Activated T-helper 17 cell treated with anti-CD3 and anti-CD28 coated beads, Interleukin-2, amount 50 U/mL, for 72 hours (primary cell): ENCODE measurements around the gene DGCR6L. TPM values are rescaled to one million over a fixed set of nuclear protein-coding genes. Genes with fewer than 3 reads are reported as not detected.
"Not testable (repeated sequence)": the region's sequence is repeated elsewhere in the genome, so short reads cannot be mapped to it uniquely, and the experiment has no call there.

ENCODE experiments used
- ATAC-seq: fragments of 150-1000 bp; cut with Tn5 transposase; replicated peaks from 2 replicates; pipeline ENCODE4 v1.10.0; 2021; ENCODE audit warnings: mild to moderate bottlenecking, moderate library complexity
- H3K27ac Mint-ChIP-seq: one replicate; pipeline ENCODE4 v1.8.0; 2022; ENCODE audit warnings: mixed read lengths
- H3K27me3 Mint-ChIP-seq: one replicate; pipeline ENCODE4 v1.8.0; 2022; ENCODE audit warnings: mixed read lengths
- H3K36me3 Mint-ChIP-seq: one replicate; pipeline ENCODE4 v1.8.0; 2022; ENCODE audit warnings: low read depth, mild to moderate bottlenecking, mixed read lengths
- H3K4me1 Mint-ChIP-seq: one replicate; pipeline ENCODE4 v1.8.0; 2022; ENCODE audit warnings: mixed read lengths
- H3K4me3 Mint-ChIP-seq: one replicate; pipeline ENCODE4 v1.8.0; 2022; ENCODE audit warnings: mild to moderate bottlenecking, mixed read lengths
- H3K9me3 Mint-ChIP-seq: one replicate; pipeline ENCODE4 v1.8.0; 2022; ENCODE audit warnings: mixed read lengths
- total RNA-seq, 2 donors: library from RNA; stranded (reverse); gene quantifications; one replicate each; pipeline ENCODE4 v1.2.3, GENCODE V29; 2022

DGCR6L gene
- total RNA-seq, 2 donors from 2014 or later: 20.5 to 29.2 TPM

DNA sequence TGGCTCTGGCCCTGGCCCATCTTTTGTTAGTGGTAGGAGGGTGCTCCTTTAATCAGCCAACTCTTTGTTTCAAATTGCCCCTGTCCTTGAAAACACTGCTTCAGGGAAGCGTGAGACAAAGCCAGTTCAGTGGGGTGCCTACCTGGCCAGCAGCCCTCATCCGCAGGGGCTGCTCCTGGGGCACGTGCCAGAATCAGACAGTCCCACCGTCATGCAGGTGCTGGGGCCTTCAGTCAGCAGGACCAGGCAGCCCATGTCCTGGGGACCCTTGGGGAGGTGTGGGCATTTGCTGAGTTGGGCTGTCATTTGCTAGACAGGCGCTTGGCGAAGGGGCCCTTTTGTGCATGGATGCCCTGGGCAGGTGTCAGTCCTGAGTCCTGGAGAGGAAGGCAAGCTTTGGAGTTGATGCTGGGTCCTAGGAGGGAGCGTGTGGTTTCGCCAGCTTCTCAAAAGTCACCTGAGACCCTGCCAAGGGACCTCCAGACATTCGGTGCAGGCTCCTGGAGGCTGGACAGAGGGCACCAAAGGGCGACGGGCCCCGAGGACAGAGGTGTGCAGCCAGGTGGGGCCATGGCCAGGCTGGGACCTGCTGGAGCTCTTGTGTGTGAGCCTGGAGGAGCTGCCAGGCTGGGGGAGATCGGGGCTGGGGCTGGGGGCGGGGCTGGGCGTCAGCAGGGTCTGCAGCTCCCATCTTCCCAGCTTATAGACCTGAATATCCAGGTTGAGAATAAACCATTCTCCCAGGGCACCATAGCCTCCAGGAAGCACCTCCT, 36.8 kb downstream of the DGCR6L start:
- no peaks in the 10 kb centered on the region for H3K4me1 Mint-ChIP-seq
- H3K4me3 Mint-ChIP-seq: no peak overlapping the region
- no peaks in the 10 kb centered on the region for H3K9me3 Mint-ChIP-seq
- no peak for ATAC-seq
- H3K36me3 Mint-ChIP-seq: no peaks in the 10 kb centered on the region
- H3K27ac Mint-ChIP-seq: no peak overlapping the region
- peaks cover 3% of the 10 kb centered on the region for H3K27me3 Mint-ChIP-seq

DNA sequence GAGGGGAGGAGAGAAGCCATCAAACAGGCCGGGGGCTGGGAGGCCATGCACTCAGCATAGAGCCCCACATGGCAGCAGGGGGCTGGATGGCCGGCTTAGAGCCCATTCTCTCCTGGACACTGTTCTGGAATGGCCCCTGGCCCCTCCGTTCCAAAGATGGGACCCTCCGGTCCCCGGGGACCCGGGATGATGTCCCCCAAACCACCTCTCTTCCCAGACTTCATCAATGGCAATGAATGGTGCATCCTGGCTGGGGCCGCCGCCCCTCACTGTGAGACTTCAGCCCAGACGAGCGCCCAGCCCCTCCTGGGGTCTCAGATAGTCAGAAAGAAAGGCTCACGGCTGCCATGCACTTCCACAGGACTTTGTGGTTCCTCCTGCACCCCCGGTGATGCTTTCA, 38.0 kb downstream of the DGCR6L start:
- no peak overlapping the region for H3K4me3 Mint-ChIP-seq
- no peaks in the 10 kb centered on the region for H3K4me1 Mint-ChIP-seq
- no peak overlapping the region for H3K27ac Mint-ChIP-seq
- peaks cover 3% of the 10 kb centered on the region for H3K27me3 Mint-ChIP-seq
- no peaks in the 10 kb centered on the region for H3K36me3 Mint-ChIP-seq
- no peak for ATAC-seq
- H3K9me3 Mint-ChIP-seq: no peaks in the 10 kb centered on the region

DNA sequence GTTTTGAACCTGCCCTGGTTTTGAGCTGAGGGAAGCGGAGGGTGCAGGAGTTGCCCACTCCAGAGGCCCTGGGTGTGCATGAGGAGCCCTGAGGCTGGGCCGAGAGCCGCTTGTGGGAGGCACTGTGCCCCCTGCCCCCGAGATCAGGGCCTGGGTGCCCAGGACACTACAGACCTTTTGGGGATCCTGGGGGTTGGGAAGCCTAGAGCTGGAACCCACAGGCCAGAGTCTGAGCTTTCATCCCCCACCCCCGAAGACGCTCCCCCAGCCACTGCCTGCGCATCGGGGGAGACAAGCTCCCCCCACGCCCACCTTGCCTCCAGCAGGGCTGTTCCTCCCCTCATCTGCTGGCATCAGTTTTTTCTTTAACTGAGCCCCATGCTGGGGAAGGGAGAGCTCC, 38.4 kb downstream of the DGCR6L start:
- ATAC-seq, H3K9me3 Mint-ChIP-seq, H3K4me3 Mint-ChIP-seq, H3K4me1 Mint-ChIP-seq, H3K27me3 Mint-ChIP-seq, H3K27ac Mint-ChIP-seq, H3K36me3 Mint-ChIP-seq: not testable (repeated sequence)

DNA sequence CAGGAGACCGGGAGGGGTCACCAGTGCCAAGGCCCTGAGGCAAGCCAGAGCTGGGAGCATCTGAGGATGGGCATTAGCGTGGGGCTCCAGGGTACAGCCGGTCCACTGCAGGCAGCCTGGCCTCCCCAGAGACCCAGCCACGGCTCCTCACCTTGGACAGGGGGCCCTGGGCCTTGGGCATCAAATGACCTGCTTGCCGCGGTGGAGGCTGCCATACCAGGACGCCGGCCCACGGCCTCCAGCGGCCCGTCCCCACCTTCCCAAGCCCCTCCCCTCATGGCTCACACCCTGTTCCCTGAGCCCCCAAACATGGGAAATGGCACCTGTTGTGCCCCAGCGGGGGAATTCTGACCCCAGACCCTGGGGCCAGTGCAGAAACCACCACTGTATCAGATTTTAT, 39.0 kb downstream of the DGCR6L start:
- no peak for ATAC-seq
- peaks cover 3% of the 10 kb centered on the region for H3K27me3 Mint-ChIP-seq
- no peaks in the 10 kb centered on the region for H3K9me3 Mint-ChIP-seq
- H3K4me3 Mint-ChIP-seq: no peak overlapping the region
- no peaks in the 10 kb centered on the region for H3K36me3 Mint-ChIP-seq
- no peaks in the 10 kb centered on the region for H3K4me1 Mint-ChIP-seq
- H3K27ac Mint-ChIP-seq: no peak overlapping the region

DNA sequence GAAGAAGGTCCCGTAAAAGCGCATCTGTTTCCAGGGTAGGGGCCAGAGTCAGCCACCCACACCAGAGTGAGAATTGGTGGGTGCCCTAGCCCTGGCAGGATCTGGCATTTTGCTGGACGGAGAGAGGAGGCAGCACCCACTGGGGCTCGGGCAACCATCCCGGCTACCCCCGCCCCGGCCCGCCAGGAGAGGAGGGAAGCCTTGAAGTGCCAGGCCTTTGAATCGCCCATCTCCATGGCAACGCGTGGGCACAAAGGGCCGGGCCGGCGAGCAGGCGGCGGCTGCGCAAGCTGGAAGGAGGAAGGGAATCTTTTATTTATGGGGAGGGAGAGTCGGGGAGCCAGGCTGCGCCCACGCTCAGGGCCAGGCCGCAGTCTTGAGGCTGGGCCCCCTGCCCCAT, 39.7 kb downstream of the DGCR6L start:
- not testable (repeated sequence) for H3K27ac Mint-ChIP-seq, H3K4me3 Mint-ChIP-seq, H3K27me3 Mint-ChIP-seq, H3K9me3 Mint-ChIP-seq, ATAC-seq, H3K4me1 Mint-ChIP-seq, H3K36me3 Mint-ChIP-seq

DNA sequence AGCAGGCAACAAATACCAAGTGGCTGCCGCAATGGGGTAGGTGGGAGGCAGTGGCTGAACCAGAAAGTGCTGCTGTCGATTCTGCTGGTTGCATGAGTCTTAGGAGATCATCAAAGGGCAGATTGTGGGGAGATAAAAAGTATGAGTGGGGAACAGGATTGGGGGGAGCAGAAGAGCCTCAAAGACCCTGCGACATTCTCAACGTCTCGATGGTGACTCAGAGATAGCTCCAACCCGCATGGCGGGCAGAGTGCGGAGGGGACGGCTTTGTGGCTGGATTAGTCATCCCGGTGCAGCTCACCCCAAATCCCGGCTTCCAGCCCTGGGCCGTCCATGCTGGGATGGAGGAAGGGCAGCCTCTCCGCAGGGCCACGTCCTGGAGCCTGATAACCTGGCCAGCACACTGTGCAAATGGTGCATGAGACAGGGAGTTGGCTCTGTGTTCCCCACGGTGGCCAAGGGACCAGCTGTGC, 40.2 kb downstream of the DGCR6L start:
- no peak for ATAC-seq
- no peak overlapping the region for H3K4me3 Mint-ChIP-seq

DNA sequence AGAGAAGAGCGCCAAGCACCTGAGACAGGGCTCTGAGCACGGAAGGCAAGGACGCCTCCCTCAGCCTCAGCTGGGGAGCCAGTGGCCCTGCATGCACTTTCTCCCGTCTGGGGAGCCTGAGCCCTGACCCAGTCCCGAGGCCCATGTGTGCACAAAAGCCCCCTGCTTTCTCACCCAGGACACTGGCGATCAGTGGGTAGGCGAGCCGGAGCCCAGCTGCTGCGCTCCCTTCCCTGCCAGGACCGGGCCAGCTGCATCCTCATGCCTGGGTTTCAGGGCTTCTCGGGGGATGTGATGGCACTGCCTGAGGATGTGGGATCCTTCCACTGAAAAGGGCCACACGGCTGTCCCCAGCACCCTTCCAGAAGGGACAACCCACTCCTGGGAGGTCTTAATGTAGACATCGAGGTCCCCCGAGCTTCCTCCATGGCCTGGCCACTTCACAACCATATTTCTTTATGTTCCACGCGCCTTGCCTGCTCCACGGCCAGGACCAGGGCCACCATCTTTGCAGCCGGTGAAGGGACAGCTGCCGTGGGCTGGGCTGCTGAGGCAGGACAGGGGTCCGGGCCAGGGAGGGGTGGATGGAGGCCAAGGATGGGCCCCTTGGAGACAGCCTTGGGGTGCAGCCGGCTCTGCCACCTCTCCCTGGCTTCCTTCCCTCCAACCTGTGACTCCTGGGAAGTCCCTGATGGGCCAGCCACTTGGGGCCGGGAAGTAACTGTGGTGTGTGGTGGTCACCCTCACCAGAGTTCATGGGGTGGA, 41.0 kb downstream of the DGCR6L start:
- not testable (repeated sequence) for ATAC-seq, H3K36me3 Mint-ChIP-seq

More for the DNA sequence above, 40.2 kb downstream of the DGCR6L start:
- no peaks in the 10 kb centered on the region for H3K4me1 Mint-ChIP-seq
- peaks cover 3% of the 10 kb centered on the region for H3K27me3 Mint-ChIP-seq
- H3K9me3 Mint-ChIP-seq: no peaks in the 10 kb centered on the region
- no peak overlapping the region for H3K27ac Mint-ChIP-seq
- H3K36me3 Mint-ChIP-seq: no peaks in the 10 kb centered on the region

DNA sequence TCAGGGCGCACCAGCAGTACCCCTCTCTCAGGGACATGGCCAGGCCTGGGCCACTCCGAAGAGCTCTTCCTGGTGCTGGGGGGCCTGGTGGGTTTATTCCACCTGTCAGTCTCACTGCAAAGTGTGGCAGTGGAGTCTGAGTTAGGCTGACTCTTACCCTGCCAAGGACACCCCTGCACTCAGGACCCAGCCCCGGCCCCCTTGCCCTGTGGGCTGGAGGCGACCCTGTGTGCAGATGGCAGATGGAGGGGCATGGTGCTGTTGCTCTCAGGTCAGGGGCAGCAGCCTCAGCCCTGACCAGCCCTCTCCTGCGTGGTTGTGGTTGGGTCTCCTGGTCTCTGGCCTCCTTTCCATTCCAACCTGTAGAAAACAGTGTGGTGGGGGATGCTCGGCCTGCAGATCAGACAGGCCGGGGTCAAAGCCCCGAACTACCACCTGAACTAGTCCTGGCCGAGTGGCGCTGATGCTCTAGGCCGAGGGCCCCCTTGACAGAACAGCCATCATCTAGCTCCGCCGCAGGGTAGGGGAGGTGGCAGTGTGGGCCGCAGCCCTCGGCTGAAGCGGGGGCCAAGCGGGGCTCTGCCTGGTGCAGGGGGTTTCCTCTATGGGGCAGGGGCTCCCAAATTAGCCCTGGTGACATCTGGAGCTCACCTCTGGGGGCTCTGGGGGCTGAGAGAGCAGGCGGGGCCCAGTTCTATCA, 41.8 kb downstream of the DGCR6L start:
- not testable (repeated sequence) for H3K36me3 Mint-ChIP-seq, H3K4me3 Mint-ChIP-seq, H3K9me3 Mint-ChIP-seq, H3K4me1 Mint-ChIP-seq, H3K27ac Mint-ChIP-seq, H3K27me3 Mint-ChIP-seq, ATAC-seq

More for the DNA sequence above, 41.0 kb downstream of the DGCR6L start:
- H3K9me3 Mint-ChIP-seq, H3K27me3 Mint-ChIP-seq, H3K27ac Mint-ChIP-seq, H3K4me3 Mint-ChIP-seq, H3K4me1 Mint-ChIP-seq: not testable (repeated sequence)

DNA sequence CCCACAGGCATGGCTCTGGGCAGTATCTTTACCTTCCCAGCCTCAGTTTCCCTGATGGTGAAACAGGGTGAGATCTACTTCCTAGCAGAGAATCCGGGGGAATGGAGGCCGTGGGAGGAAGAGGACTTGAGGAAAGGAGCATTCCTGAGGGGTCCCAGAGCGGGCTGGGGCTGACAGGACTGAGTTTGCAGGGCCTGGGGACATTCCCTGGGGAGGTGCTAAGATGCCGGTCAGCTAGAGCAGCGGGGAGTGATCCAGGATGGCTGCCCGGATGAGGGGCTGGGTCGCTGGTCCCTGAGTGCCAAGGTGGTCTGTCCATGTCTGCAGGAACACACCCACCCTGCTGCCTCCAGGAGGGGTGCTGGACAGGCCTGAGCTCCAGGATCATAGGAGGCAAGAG, 43.4 kb downstream of the DGCR6L start:
- peaks cover 3% of the 10 kb centered on the region for H3K27me3 Mint-ChIP-seq
- no peak for ATAC-seq
- no peaks in the 10 kb centered on the region for H3K4me1 Mint-ChIP-seq
- no peaks in the 10 kb centered on the region for H3K9me3 Mint-ChIP-seq
- no peak overlapping the region for H3K27ac Mint-ChIP-seq
- H3K36me3 Mint-ChIP-seq: no peaks in the 10 kb centered on the region
- H3K4me3 Mint-ChIP-seq: no peak overlapping the region

DNA sequence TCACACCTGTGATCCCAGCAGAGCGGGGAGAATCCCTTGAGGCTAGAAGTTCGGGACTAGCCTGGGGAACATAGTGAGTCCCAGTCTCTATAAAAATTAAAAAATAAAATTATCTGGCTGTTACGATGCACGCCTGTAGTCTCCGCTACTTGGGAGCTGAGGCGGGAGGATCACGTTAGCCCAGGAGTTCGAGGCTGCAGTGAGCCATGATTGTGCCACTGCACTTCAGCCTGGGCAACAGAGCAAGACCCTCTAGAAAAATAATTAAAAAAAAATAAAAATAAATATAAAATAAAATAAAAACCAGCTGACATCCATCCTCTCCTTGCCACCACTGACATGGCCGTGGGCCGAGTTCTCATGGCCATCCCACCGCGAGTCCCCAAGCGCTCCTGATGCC, 44.0 kb downstream of the DGCR6L start:
- Mint-ChIP-seq H3K27ac (no peak overlapping the region), H3K4me1 (no peaks in the 10 kb centered on the region), H3K9me3 (no peaks in the 10 kb centered on the region), H3K4me3 (no peak overlapping the region), H3K36me3 (no peaks in the 10 kb centered on the region), H3K27me3 (peaks cover 3% of the 10 kb centered on the region)
- no peak for ATAC-seq

DNA sequence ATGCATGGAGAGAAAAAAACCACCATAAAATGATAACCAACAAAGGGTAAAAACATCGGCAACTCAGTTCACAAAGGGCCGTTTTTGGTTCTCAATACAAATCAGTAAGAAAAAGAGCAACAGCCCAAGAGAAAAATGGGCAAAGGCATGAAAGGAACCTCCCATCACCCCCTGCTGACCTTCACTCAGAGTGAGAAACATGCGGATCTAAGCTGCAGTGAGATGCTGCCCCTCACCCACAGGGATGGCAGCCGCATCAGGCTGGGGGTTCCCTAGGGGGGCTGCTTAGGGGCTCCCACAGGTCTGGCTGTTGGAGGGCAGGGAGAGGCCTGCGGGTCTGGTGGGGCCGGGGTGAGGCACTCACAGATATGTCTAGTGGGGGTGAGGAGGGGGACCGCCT, 44.5 kb downstream of the DGCR6L start:
- not testable (repeated sequence) for ATAC-seq, H3K9me3 Mint-ChIP-seq, H3K4me3 Mint-ChIP-seq, H3K36me3 Mint-ChIP-seq, H3K4me1 Mint-ChIP-seq, H3K27me3 Mint-ChIP-seq, H3K27ac Mint-ChIP-seq

DNA sequence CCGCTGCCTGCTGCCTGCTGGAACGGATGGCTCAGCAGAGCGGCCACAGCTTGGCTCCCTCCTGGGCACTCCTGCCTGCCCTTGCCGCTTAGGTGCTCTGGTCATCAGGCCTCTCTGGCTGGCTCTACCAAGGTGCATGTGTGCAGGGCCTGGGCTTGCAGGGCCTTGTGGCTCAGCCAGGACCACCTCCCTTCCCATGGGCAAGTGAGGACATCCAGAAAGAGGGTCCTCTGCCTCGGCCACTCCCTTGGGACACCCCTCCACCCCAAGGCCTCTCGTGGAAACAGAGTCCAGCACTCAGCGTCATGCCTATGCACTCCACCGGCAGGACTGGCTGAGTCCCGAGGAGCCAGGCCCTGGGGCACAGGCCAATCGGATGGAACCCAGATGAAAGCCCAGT, 45.5 kb downstream of the DGCR6L start:
- H3K36me3 Mint-ChIP-seq, H3K27me3 Mint-ChIP-seq, H3K27ac Mint-ChIP-seq, H3K4me1 Mint-ChIP-seq, H3K9me3 Mint-ChIP-seq, ATAC-seq, H3K4me3 Mint-ChIP-seq: not testable (repeated sequence)

DNA sequence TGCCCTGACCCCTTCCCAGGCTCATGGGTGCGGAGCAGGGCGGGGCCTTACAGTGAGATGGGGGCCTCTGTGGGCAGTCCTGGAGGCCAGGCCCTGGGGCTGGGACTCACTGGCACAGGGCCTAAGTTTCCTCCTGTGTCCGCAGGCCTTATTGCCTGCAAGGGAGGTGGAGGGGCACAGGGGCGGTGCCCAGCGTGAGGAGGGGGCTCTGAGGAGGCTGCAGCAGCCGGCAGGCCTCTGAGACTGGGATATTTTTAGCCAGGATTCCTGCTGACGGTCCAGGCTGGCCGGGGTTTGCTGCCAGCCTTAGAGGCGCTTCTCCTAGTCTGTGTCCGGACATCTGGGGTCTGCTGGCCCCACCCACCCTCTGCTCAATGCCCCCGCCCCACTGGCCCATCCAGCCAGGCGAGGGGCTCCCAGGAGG, 46.1 kb downstream of the DGCR6L start:
- H3K27me3 Mint-ChIP-seq: no peaks in the 10 kb centered on the region
- no peaks in the 10 kb centered on the region for H3K4me1 Mint-ChIP-seq
- H3K4me3 Mint-ChIP-seq: no peak overlapping the region
- no peaks in the 10 kb centered on the region for H3K9me3 Mint-ChIP-seq
- H3K27ac Mint-ChIP-seq: no peak overlapping the region
- ATAC-seq: no peak
- H3K36me3 Mint-ChIP-seq: no peaks in the 10 kb centered on the region

DNA sequence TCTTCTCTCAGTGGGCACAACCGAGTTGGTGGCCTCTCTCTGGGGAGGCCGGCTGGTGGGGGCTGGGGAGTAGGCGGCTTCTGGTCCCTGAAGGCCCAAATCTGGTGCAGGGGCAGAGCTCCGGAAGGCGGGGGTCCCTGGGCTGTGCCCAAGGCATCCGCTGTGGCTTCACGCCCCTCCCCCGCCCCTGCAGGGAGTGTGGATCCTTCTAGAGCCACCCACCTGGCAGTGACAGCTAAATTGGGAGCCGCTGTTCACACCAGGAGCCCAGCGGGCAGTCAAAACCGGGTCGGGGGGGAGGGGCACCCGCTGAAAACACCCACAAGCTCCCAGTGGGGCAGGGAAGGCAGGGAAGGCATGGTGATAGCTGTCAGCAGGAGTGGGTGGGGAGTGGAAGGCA, 47.2 kb downstream of the DGCR6L start:
- H3K36me3 Mint-ChIP-seq: no peaks in the 10 kb centered on the region
- no peaks in the 10 kb centered on the region for H3K9me3 Mint-ChIP-seq
- no peak overlapping the region for H3K4me3 Mint-ChIP-seq
- no peak overlapping the region for H3K27ac Mint-ChIP-seq
- no peak for ATAC-seq
- H3K27me3 Mint-ChIP-seq: no peaks in the 10 kb centered on the region
- H3K4me1 Mint-ChIP-seq: no peaks in the 10 kb centered on the region

DNA sequence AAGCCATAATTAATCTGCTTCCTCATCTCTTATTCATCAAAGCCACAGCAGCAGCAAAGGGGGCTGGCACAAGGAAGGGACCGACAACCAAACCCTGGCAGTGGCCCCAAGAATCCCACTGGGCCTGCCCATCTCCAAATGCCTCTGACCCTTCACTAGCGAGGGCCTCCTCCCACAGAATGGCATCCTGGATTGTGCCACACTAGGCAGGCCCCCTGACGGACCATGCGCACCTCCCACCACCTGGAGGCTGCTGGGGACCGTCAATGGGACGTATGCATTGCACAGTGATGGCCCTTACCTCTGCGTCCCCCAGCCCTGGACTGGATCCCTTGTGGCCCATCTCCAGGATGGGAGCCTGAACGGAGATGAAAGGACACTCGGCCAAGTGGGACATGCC, 47.7 kb downstream of the DGCR6L start:
- Mint-ChIP-seq H3K27ac (no peak overlapping the region), H3K9me3 (no peaks in the 10 kb centered on the region), H3K36me3 (no peaks in the 10 kb centered on the region), H3K27me3 (no peaks in the 10 kb centered on the region), H3K4me3 (no peak overlapping the region), H3K4me1 (no peaks in the 10 kb centered on the region)
- no peak for ATAC-seq
